GM12872 (cell line): ENCODE data around the gene FGGY.

ENCODE experiments used
- CTCF ChIP-seq: IDR thresholded peaks from 3 replicates; pipeline ENCODE4 v1.5.1; 2011; ENCODE audit warnings: low read depth, mild to moderate bottlenecking, low read length, moderate library complexity; ENCODE audit not compliant: insufficient read depth

FGGY gene

GRCh38 chr1:59509341-59509875 lies 212.5 kb downstream of the FGGY start:
- no peak for TF ChIP-seq CTCF

GRCh38 chr1:59510249-59510648 lies 213.4 kb downstream of the FGGY start:
- no peak for TF ChIP-seq CTCF

GRCh38 chr1:59511476-59512465 lies 214.9 kb downstream of the FGGY start:
- no peak for TF ChIP-seq CTCF

- TF ChIP-seq CTCF = no peak
Measured at GRCh38 chr1:59512702-59513101, 215.8 kb downstream of the FGGY start.

GRCh38 chr1:59514061-59514909 lies 217.4 kb downstream of the FGGY start:
- no peak for TF ChIP-seq CTCF

- TF ChIP-seq CTCF = no peak
Measured at GRCh38 chr1:59516881-59517280, 220.0 kb downstream of the FGGY start.

GRCh38 chr1:59520194-59520593 lies 223.3 kb downstream of the FGGY start:
- TF ChIP-seq CTCF = no peak
